HG02798 (cell line): ENCODE measurements around the gene GNG8.
"Not testable (repeated sequence)": the region's sequence is repeated elsewhere in the genome, so short reads cannot be mapped to it uniquely, and the experiment has no call there.

Experiments used
- ATAC-seq: cut with Tn5 transposase; IDR thresholded peaks from one replicate; pipeline ENCODE4 v1.9.1; 2021; ENCODE audit warnings: mild to moderate bottlenecking; ENCODE audit not compliant: unreplicated experiment, poor library complexity

GNG8 gene

DNA sequence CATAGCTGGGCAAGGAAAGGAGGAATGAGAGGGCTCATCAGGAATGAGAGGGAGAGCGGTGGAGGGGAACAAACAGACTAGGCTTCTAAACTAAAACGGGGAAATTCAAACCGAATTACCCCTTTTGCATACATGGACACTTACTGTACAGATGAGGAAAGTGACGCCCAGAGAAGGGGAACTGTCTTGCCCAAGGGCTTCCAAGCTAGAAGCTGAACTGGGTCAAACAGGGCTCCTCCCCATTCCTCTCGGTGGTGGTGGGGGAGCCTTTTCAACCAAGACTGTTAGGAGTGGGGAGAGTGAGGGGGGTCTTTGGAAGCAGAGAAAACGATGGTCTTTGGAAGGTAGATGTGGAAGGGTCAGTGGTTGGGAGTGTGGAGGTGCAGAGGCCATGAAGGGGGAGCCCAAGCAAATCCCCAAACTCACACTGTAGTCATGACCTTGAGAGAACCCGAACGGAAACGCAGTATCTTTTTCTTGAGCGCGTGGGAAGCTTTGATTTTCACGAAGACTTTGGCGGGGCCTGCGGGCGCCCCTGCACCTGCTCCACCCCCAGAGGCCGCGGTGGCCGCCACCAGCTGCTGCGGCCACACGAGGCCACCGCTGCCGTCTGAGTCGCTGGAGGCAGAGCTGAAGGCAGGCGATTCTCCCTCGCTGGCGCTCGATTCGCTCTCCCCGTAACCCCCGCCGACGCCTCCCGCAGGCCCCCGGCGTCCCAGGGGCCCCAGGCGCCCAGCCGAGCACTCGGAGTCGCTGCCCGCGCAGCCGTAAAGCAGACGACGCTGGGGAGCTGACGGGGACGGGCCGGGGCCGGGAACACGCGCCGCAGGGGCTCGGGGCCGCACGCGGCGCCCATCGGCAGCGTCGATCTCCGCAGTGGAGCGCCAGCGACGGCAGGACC is 12.3 kb upstream of the GNG8 start:
- ATAC-seq = no peak

DNA sequence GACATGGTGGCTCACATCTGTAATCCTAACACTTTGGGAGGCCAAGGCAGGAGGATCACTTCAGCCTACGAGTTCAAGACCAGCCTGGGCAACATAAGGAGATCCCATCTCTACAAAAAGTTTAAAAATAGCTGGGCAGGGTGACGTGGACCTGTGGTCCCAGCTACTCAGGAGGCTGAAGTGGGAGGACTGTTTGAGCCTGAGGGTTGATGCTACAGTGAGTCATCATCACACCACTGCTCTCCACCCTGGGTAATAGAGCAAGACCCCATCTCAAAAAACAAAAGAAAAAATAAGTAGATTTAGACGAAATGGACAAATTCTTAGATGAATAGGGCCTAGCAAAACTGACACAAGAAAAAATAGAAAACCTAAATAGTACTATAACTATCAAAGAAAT is 10.4 kb upstream of the GNG8 start:
- ATAC-seq = no peak

DNA sequence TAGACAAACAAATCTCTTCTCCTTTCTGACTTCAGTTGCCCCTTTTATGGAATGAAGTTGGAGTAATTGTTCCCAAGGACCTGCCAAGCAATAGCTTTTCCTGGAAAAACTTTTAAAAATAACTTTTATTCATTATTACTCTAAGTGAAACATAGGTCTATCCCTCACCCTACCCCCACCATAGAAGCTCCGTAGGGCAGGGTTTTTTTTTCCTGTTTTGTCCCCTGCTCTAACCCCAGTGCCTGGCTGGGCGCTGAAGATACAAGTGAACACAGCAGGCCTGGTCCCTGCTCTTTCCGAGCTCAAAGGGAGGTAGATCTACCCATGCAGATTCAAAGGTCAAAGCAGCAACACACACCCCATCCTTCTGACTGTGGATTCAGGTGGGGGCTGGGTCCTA is 8.7 kb upstream of the GNG8 start:
- ATAC-seq = no peak

DNA sequence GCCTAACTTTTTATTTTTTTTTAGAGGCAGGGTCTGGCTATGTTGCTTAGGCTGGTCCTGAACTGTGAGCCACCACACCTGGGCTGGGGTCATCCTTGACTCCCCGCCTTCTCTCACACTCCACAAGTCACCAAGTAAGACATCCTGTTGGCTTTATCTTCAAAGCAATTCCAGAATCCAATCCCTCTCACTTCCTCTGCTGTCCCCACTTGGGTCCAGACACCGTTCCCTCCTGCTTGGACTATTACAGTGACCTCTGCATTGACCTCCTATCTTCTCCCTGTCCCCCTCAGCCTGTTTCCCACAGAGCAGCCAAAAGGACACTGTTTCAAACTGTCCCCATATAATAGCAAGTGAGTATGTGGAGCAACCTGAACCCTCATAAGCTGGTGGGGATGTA is 4.7 kb upstream of the GNG8 start:
- ATAC-seq = no peak

DNA sequence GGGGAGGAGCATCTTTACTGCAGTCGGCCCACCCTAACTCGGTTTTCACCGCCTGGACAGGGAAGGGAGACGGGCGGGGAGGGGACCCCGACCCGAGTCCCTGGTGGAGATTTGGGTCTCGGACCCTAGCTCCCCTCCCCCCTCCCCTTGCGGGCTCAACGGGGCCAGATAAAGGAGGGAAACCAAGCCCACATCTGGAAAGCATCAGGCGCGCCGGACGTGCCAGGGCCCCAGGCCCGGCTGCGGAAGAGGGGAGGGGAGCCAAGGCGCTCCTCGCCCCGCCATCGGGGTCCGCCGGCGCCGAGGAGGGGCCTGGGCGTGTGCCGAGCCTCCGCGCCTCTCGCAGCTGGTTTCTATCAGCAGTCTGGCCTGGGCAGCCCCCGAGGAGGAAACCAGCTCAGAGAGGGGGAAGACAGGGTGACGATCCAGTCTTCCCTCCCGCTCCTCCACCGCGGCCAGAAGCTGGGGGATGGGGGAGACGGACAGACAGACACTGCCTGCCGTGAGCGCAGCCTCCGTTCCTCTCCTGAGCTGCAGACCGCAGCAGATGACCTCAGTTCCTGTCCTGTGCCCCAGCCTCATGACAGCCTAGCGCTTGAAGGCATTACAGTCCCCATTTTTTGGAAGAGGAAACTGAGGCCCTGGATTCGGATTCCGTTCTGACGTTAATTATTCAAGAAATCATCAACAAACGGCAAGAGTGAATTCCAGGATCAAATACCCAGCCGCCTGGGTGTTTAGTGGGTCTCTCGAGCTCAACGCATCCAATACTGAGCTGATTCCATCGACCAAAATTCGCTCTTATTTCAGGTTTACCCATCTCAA is 3.6 kb upstream of the GNG8 start:
- ATAC-seq = no peak

DNA sequence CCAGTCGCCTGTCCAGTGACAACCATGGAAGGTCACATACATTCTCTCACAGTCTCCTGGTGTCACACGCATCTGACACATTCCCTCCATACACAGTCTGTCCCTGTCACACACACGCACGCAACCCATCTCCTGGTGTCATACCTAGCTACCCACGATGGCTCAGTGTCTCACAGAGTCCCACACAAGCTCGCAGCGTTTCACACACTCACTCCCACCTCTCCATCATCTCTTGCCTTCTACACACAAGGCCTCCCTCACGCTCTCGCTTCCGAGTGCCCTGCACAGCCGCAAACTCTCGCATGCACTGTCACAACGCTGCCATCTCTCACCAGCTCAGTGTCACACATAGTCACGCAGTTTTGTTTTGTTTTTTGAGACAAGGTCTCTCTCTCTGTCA is 1.2 kb upstream of the GNG8 start:
- no peak for ATAC-seq

DNA sequence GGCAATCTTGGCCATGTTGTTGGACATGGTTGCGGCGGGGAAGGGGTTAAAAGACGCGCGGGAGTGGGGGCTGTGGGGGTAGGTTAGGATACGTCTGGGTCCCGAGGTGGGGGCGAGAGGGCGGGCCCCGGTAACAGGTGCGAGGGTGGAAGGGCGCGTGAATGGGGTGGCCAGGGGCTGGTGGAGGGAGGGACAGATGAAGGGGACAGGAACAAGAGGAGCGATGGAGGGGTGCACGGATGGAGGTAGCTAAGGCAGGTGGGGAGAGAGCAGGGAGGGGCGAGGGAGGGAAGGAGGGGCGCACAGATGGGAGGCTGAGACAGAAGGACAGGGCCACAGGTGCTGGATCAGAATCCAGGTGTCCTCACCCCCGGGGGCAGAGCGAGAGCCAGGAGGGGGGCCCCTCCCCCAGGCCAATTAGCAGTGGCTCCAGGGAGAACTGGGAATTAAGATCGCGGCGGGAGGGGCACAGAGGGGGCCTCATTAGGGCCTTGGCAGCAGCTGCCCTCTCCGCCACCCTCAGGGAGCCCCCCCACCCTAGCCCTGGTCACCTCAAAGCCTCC is 1.3 kb downstream of the GNG8 start:
- ATAC-seq = no peak

DNA sequence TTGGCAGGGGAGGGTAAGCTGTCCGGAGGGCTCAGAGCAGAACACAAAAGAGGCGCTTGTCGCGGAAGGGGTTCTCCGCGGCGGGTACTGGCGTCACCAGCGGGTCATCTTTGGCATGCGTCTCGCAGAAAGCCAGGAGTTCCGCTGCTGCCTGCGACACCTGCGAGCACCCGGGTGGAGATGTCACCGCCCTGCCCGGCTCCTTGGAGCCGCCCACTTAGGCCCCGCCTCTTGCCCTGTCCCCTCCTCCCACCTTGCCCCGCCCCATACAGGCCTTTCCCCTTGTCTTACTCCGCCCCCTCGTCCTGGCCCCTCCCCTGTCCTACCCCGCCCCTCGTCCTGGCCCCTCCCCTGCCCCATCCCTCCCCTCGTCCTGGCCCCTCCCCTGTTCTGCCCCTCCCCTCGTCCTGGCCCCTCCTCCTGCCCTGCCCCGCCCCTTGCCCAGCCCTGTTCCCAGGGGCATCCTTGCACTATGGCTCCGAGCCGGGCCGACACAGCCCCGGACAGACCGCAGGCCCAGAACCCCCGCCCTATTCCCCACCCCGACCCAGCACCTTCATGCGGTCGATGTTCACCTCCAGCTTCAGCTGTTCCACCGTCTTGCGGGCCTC is 1.9 kb downstream of the GNG8 start:
- peak; percentile 67 for ATAC-seq

DNA sequence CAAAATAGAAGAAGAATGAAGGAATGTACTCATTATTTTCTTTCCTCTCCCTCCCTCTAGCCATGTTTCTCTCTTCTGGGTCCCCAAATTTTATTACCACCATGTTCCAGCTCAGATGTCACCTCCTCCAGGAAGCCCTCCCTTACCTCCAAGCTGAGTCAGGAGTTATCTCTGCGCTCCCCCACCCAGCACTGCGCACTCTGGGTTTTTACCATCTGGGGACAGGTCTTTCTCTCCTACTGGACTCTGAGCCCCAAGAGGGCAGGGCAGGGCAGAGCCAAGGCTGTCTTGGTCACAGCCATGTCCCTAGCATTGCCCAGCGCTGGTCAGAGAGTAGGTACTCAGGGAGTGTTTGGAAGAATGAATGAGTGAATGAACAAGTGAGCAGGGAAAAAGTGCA is 2.9 kb downstream of the GNG8 start:
- no peak for ATAC-seq

DNA sequence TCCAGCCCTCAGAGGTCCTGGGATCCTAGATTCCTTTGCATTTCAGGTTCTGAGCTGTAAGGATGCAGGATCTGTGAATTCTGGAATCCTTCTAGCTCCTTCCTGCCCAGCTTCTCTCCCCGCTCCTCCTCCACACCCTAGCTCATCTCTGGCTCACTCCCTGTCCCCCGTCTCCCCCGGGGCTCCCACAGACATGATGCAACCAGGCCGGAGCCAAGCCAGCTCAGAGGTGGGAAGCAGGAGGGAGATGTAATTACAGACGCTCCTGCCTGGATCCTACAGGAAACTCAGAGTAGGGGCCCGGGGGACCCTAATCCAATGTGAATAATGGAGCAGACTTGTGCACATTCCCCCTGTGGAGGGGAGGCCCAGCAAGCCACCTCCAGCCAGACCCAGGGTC is 4.5 kb downstream of the GNG8 start:
- no peak for ATAC-seq

DNA sequence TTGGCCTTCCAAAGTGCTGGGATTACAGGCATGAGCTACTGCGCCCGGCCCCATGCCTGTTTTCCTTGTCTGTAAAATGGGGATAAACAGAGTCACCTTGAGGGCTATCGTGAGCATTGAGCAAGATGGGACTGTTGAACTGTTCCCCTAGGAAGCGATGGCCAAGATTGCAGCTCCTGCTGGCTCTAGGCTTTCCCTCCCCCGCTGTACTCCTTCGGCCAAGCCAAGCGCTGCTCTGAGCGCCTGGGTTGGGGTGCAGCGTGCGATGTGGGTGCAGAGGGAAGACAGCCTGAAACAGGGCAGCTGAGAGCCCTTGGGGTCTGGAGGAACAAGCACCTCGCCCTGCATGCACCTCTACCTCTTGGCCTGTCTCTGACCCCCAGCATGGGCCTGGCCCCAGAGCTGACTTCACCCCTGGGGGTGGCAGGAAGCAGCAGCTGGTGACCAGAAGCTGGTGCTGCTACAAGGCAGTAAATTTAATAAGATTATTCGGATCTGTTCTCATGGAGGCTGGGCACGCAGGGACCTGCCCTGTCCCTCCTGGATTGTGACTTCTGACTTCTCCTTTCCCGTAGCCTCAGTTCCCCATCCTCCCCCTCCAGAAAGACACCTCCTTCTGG is 5.3 kb downstream of the GNG8 start:
- no peak for ATAC-seq

DNA sequence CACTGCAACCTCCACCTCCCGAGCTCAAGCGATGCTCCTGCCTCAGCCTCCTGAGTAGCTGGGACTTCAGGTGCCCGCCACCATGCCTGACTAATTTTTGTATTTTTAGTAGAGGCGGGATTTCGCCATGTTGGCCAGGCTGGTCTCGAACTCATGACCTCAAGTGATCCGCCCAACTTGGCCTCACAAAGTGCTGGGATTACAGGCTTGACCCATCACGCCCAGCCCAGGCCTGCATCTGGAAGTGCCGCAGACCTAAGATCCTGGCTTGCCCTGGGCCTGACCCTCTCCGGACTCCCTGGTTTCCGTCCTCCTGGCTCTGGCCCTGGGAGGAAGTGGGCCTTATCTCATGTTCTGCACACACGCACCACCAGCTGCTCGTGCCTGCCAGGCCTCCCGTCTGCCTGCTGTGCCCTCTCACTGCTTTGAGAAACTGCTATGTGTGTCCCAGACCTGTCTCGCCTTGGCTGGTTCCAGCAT is 6.4 kb downstream of the GNG8 start:
- ATAC-seq = no peak

DNA sequence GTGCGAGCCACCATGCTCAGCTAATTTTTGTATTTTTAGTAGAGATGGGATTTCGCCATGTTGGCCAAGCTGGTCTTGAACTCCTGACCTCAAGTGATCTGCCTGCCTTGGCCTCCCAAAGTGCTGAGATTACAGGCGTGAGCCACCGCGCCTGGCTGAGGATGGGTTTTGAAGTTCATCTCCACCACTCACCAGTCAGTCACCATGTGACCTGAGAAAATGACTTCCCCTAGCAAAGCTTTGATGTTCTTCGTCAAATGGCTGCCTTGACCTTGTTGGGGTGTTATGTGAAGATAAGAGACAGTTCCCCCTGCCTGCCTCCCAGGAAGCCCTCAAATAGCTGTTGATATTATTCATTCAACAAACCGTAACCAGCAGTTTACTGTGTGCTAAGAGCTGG is 7.0 kb downstream of the GNG8 start:
- ATAC-seq = not testable (repeated sequence)

DNA sequence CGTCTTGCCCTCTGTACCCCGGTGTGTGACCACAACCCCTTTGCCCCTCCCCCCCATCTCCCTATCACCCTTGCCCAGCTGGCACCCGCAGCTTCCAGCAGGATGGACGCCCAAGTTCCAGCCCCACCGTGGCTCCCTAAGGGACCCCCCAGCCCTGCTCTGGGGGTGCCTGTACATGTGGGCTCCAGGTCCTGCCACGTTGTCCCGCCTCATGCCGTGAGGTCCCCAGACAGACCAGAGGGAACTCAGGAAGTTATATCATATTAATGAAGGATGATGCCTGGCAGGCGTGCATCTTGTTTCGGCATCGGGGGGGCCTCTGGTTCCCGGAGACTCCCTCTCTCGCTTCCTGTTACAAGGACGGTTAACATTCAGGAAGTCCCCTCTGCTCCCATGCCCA is 9.6 kb downstream of the GNG8 start:
- no peak for ATAC-seq

DNA sequence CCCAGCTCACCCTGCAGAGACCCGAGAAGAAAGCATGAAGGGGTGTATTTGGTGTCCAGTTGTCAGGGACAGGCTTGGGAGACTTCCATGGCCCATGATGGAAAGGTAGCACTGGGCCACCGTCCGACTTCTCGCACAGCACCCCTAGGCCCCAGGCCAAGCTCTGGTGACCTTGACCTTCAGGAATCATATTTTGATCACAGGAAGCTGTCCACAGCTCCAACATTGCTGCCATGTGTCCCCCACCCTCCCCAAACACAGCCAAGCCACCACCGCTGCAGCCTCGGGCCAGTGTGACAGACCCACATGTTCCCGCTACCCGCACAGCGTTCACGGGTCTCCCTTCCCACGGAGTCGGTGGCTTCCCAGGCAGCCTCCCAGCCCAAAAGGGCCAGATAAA is 10.3 kb downstream of the GNG8 start:
- no peak for ATAC-seq

DNA sequence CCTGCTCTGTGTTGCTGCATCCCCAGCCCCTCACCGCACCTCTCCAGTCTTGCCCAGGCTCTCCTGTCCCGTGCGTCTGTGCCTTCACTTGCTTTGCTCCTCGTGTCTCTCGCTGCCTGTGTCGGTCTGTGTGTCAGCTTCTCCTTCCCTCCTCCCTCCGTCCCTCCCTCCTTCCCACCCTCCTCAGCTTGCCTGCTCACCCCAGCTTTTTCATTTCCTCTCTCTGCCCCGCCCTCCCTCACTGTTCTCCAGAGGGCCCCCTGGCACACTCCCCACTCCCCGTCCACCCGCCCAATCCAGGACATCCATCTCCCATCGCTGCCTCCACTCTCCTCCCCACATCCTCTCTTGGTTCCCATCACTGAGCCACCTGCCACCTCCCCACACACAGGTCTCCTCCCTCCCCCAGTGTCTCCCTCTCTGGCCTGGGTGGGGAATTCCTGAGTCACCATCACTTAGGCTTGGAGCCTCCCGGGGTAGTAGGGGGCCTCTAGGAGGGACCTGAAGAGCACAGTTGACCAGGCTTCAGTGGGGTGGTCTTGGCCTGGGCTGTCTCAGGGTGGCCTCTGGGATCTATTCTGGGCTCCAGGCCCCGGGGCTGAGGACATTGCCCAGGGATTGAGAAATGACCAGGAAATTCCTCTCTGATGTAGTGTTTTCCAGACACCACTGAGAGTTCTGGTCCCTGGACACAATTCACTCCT is 10.9 kb downstream of the GNG8 start, which contains the start of gene PTGIR:
TSS of gene PTGIR (minus strand) at position 132 of the 704 bp plus-strand sequence. CDS start 864 bp downstream, outside the sequence.
- no peak for ATAC-seq

DNA sequence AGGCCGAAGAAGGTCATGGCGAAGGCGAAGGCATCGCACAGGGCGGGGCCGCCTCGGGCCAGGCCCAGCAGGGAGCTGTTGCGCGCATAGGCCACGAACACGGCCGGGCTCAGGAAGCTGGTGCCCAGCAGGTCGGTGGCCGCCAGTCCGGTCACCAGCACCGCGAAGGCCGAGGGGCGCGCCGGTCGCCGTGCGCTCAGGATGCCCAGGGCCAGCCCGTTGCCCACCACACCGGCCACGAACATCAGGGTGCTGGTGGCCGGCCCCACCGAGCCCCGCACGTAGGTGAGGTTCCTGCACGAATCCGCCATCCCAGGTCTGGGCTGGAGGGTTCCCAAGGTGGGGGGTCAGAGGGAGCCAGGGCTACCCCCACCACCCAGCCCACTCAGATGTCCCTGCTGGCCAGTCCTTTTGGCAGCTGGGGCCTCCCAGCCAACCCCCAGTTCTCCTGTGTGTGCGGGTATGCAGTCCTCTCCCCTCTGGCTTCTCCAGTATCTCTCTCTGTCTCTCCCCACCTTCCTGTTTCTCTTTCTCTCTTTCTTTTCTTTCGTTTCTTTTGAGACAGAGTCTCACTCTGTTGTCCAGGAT is 12.0 kb downstream of the GNG8 start:
- ATAC-seq = no peak

DNA sequence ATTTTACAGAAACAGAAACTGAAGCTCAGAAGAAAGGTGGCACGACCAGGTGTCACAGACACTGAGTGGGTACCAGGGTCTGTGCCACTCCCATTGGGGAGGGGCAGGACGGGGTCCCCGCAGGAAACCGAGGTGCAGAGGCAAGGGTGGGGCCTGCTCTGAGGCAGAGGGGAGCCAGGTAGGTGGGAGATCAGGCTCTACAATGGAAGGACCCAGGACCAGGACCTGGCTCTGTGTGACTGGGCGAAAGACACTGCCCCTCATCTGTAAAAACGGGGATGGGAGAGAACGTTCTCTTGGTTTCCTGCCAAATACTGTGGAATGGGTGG is 13.9 kb downstream of the GNG8 start:
- ATAC-seq = no peak
